Jurkat, Clone E6-1 (cell line): ENCODE results near the gene FAM222B.
A peak's percentile ranks its signal among the peaks of the same experiment; 100 is the strongest.

ENCODE experiments used
- DNase-seq: peaks from one replicate; pipeline ENCODE4 v3.0.0-alpha.2; 2011; ENCODE audit warnings: low read depth, low spot score
- H3K4me3 ChIP-seq: 2 replicates; pipeline ENCODE4 v1.5.1; 2011; ENCODE audit warnings: mild to moderate bottlenecking, low read length, control low read depth, moderate library complexity

FAM222B gene

DNA sequence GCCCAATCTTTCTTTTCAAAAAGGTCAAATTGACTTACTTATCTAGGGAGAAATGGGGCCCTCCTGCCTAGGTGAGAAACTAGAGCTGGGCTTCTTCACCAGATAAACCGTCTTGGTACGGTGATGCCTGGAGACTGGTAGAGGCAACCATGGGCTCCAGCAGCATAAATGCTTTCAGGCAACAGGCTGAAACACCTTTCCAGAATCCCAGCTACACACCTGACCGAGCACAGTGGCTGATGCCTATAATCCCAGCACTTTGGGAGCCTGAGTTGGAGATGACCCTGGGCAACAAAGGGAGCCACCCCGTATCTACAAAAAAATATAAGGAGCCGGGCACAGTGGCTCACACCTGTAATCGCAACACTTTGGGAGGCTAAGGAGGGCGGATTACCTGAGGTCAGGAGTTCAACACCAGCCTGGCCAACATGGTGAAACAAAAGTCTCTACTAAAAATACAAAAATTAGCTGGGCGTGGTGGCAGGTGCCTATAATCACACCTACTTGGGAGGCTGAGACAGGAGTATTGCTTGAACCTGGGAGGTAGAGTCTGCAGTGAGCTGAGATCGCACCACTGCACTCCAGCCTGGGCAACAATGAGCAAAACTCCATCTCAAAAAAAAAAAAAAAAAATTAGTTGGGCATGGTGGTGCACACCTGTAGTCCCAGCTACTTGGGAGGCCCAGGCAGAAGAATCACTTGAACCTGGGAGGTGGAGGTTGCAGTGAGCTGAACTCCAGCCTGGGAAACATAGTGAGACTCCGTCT is 90.8 kb downstream of the FAM222B start:
- DNase-seq: no peak
- no peak overlapping the region for H3K4me3 ChIP-seq

DNA sequence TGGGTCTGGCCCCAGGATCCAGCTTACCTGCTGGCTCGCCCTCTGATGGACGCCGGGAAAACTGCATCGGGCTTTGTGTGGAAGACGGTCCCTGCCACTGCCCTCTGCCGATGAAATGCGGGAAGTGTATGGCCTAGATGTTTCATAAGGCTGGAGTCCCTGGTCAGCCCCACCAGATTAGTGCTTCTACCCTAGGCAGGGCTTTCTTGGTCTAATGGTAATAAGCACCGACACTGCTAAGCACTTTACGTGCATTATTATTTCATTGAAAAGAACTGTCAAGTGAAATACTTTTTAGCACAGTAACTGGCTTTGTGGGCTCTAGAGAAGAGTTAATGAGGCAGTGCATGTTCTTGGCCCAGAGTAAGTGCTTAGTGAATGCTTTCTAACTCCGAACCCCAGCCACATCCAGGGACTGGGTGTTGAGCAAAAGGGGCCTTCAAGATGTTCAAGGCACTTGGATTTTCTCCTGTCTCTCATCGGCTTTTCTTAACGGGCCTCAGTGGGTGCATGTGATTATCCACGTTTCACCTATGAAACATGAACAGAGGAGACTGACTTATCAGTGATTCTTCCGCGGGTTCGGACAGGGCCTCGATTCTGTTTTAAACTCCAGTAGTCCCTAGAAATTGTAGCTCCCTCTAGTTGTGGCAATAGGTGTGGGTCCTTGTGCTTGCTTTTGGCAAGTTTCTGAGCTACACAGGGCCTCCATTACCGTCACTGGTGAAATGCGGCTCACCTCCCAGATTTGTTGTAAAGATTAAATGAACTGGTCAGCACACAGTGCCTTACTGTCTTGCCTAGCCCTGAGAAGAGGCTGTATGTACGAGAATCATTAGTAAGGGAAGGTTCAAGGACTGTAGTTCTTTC is 92.2 kb downstream of the FAM222B start:
- DNase-seq: peak; percentile 85
- H3K4me3 ChIP-seq: no peak overlapping the region

DNA sequence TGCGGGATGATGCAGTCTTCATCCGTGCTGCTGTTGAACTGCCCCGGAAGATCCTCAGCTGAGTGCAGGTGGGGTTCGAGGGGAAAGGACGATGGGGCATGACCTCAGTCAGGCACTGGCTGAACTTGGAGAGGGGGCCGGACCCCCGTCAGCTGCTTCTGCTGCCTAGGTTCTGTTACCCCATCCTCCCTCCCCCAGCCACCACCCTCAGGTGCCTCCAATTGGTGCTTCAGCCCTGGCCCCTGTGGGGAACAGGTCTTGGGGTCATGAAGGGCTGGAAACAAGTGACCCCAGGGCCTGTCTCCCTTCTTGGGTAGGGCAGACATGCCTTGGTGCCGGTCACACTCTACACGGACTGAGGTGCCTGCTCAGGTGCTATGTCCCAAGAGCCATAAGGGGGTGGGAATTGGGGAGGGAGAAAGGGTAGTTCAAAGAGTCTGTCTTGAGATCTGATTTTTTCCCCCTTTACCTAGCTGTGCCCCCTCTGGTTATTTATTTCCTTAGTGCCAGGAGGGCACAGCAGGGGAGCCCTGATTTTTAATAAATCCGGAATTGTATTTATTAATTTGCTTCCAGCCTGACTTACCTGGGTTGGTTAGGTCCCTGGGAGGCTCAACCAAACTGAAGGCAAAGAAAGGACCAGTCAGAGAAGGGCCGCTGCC is 92.9 kb downstream of the FAM222B start:
- DNase-seq: no peak
- no peak overlapping the region for H3K4me3 ChIP-seq

DNA sequence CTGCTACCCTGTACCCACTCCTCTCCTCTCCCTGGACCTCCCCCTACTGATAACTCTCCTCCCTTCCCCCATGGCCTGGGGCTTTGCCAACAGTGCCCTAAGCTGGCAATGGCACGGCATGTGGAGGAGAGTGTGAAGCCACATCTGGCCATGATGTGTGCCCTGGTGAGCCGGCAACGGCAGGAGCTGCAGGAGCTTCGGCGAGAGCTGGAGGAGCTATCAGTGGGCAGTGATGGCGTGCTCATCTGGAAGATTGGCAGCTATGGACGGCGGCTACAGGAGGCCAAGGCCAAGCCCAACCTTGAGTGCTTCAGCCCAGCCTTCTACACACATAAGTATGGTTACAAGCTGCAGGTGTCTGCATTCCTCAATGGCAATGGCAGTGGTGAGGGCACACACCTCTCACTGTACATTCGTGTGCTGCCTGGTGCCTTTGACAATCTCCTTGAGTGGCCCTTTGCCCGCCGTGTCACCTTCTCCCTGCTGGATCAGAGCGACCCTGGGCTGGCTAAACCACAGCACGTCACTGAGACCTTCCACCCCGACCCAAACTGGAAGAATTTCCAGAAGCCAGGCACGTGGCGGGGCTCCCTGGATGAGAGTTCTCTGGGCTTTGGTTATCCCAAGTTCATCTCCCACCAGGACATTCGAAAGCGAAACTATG is 93.6 kb downstream of the FAM222B start:
- H3K4me3 ChIP-seq: no peak overlapping the region
- DNase-seq: no peak

DNA sequence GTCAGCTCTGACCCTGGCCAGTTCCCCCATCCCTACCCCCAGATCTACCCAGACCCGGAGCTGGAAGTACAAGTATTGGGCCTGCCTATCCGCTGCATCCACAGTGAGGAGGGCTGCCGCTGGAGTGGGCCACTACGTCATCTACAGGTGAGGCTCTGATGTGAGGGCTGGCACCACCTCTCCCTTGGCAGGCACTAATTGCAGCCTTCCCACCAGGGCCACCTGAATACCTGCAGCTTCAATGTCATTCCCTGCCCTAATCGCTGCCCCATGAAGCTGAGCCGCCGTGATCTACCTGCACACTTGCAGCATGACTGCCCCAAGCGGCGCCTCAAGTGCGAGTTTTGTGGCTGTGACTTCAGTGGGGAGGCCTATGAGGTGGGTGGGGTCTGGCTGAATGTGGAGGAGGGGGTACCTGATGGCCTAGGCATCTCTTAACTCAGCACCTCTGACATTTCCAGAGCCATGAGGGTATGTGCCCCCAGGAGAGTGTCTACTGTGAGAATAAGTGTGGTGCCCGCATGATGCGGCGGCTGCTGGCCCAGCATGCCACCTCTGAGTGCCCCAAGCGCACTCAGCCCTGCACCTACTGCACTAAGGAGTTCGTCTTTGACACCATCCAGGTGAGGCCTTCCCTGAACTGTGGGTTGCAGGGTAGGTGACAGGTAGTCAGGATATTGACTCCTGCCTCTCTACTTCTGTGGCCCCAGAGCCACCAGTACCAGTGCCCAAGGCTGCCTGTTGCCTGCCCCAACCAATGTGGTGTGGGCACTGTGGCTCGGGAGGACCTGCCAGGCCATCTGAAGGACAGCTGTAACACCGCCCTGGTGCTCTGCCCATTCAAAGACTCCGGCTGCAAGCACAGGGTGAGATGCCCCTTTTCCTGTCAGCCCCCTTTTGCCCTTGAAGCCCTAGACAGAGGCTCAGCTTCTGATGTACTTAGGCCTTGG is 94.5 kb downstream of the FAM222B start:
- H3K4me3 ChIP-seq: no peak overlapping the region
- DNase-seq: no peak

DNA sequence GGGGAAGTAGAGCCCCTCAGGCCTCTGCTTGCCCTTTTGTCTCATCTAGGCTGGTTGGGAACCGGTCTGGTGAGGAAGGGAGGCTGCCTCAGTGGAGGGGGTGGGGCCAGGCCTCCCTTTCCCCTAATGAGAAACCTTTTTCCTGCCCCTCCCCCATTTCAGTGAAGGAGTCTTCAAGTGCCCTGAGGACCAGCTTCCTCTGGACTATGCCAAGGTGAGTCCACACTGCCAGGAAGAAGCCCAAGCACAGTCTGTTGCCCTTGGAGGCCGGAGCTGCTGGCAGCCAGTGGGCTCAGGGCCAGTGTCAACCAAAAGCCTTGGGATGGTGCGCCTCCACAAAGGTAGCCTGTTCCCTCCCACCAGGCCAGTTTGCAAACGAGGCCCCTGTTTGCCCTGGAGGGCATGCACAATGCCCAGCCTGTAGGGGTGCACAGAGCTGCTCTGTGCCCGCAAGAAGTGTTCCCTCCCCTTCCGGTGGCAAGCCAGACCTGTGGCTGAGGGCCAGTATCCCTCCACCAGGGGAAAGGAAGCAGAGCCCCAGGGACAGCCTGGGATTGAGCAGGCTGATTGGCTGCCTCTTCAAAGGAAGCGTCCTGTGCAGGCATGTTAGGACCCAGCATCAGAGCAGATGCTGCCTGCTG is 95.4 kb downstream of the FAM222B start:
- H3K4me3 ChIP-seq: no peak overlapping the region
- no peak for DNase-seq

DNA sequence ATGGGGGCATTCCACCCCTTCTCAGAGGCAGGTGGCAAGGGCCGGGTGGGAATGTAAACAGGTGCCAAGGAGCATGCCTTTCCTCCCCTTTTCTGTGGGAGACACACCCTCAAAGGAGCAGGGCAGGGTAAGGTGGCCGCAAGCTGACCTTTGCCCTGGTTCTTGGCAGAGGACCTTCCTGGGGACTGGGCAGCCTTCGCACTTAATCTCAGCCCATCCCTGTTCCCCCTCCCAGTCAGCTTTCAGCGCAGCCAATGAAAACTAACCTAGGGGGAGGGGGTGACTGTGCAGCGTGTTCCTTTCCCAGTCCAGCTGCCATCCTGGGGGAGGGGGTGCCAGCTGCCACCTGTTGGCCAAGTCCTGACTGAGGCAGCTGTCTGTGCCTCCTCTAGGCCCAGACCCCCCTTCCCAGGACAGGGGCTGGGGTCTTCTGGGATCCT is 96.0 kb downstream of the FAM222B start:
- DNase-seq: no peak

DNA sequence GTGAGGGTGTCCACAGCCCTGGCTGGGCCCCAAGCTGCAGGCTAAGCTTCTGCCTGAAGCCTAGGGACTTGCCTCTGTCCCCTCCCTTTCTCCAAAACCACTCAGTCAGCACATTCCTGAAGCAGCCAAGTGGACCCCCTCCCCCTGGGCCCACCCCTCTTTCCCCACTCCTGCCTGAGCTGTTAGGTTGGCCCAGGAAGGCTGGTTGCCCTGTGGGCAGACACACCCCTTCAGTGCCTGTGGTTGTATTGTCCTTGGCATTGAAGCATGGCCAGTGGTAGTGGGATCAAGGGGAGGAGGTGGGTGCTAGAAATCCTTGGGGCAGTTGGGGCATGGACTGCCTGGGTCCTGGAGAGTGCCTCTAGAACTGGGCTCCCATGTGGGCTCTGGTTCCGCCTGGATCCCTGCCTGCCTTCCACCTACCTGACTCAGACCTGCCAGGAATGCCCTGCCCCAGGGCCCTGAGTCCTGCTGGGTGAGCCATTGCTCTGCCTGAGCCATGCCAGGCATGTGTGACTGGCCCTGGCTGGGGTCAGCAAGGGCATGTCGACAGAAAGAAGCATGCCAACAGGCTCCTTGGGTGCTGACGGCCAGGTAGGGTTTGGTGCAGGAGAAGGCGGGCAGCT is 96.7 kb downstream of the FAM222B start:
- DNase-seq: no peak
- peak overlapping the region; percentile 90 for H3K4me3 ChIP-seq

More for the DNA sequence above, 96.0 kb downstream of the FAM222B start:
- no peak overlapping the region for H3K4me3 ChIP-seq

DNA sequence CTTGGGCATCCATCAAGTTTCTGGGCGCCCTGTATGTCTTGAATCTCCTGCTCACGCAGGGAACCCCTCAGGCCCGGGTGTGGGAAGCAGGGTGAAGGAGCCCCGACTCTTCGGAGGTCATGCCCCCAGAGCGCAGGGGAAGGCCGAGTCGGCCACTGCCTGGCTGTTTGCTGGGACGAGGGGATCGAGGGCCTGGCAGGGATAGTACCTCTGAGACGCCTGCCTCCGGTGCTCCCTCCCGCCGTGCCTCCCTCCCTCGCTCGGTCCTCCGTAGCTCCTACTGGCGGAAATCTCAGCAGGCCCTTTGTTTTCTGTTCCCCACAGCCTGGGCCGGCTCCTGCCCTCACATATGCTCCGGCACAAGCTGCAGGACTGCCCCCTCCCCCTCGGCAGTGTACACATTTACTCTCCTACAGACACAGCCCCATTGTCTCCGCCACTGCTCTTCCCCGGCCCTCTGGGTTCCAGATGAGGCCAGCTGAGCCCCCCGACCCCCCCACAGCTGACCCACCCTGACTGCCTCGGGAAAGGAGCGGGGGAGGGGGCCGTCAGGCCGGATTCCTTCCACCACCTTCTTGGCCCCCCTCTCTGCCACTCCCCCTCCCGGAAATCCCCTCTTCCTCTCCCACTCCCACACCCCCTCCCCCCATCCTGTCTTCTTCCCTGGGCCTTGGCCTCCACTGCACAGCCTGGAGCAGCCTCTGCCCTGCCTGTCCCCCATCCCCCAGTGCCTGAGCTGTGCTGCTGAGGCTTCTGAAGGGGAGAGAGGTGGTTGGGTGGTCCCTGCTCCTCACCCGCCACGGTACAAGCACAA is 97.4 kb downstream of the FAM222B start:
- peak overlapping the region; percentile 90 for H3K4me3 ChIP-seq
- DNase-seq: no peak

DNA sequence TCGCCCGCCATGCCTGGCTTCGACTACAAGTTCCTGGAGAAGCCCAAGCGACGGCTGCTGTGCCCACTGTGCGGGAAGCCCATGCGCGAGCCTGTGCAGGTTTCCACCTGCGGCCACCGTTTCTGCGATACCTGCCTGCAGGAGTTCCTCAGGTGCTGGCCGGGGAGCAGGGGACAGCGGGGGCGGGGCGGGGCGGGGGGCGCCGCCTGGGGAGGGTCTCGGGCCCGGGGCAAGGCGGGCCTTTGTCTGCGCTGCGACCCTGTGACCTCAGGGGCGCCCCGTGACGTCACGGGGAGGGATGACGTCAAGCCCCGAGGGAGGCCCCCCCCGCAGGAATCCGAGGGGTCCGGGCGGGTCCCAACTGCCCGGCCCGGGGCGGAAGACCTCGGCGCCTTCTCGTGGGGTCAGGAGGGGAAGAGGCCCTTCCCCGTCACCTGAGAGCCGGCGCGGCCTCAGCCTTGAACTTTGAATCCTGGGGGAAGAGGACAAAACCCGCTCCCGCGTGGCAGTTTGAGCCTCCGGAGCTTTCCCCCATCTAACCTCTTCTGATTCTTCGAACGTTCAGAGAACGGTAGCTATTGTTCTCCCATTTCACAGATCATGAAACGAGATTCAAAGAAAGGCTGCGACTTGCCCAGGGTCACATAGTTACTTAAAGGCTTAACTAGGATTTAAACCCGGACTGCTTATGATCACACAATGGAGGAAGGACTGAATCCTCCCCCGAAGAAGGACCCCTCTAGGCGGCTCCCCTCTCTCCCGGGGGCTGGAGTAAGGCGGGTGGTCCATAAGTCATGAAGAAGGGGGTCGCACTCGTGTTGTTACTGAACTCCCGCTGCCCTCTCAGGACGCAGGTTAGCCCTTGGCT is 98.3 kb downstream of the FAM222B start:
- H3K4me3 ChIP-seq: peak overlapping the region; percentile 90
- no peak for DNase-seq

DNA sequence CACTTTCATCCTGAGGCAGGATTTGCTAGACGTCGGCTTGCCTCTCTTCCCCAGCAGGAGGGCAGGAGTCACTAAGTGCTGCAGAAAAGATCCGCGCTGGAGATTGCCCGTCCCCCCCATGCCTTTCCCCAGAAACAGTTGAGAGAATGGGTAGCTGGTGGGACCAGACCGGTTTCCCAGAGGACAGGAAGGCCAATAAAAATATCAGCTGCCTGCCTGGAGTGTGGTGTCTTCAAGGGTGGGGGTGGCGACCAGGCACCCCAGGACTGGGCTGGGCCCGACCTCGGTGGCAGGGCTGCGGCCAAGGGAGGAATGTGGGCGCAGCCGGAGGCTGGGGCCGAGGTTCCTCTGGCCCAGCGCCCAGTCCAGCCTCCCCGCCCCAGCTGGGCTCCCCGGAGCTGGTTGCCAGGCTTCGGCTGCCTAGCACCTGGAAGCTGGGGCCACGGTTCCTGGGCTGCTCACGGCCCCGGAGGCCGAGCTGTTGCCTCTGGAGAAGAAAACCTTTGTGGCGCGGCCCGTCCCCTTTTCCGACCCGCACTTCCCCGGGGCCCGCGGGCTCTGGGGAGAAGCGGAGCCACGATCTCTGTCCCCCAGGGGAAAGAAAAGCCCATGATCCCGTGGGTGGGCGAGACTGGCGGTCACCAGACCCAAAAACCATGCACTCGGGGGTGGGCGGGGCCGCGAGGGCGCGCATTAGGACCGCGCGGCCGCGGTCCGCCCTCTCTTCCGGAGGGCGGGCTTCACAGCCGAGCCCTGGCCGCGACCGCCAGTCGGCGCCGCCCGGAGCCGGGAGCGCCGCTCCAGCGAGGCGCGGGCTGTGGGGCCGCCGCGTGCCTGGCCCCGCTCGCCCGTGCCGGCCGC is 99.1 kb downstream of the FAM222B start, which contains the start of gene TRAF4:
TRAF4 (plus strand) TSS at position 769 of the 861 bp plus-strand sequence. CDS start 102 bp downstream, outside the sequence.
- DNase-seq: no peak
- peak within 1 kb of the TSS; percentile 90 for H3K4me3 ChIP-seq

DNA sequence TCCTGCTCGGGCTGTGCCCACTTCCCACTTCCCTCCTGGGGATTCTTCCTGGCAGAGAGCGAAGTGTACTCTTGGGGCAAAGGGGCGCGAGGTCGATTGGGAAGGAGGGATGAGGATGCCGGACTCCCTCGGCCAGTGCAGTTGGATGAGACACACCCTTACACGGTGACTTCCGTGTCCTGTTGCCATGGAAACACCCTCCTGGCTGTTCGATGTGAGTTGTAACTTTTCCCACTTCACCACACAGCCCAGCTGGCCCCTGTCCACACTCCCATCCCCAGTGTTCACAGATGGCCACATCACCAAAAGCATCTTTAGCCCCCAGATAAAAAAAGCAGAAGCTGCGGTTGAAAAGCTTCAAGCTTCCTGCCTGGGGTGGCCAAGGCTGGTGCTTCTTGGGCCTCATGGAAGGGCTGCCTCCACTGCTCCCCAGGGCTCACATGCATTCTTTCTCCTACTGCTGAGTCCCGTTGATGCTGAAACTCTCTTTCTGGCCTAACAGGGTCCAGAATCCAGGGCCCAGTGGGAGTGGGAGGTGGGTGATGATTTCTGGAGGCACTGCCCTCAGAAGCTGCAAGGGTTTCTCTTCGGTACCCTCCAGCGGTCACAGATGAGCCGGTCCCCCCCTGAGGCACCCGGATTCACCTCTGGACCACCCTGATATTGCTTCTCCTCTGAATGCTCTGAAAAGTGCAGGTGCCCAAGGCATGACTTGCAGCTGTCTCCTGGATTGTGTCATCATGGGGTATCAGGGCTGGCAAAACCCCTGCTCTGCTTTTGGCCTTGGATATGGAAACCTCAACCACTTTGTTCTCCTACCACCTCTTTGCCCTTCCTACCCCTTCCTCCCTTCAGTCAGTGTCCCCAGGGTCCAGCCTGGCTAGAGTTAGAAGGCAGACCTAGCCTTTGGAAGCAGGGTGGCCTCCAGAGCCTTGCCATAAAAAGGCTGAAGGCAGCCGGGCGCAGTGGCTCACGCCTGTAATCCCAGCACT is 100.9 kb downstream of the FAM222B start:
- no peak for DNase-seq
- H3K4me3 ChIP-seq: no peak overlapping the region
